DOHH2 (cell line): Measurements from ENCODE around the gene TOMM40.

Source experiments
- H3F3A ChIP-seq: fragments of 200-600 bp; sonication (generic), shearing (Covaris generic); 2 replicates; pipeline ENCODE4 v1.6.0; 2016; ENCODE audit warnings: antibody characterized with exemption, mild to moderate bottlenecking; ENCODE audit not compliant: control insufficient read depth, insufficient read depth
- H3K27ac ChIP-seq: fragments of 200-600 bp; sonication (generic); 2 replicates; pipeline ENCODE4 v1.5.1; 2014; ENCODE audit warnings: low read depth, mild to moderate bottlenecking, low read length, moderate library complexity
- H3K27me3 ChIP-seq: fragments of 200-600 bp; sonication (generic); 2 replicates; pipeline ENCODE4 v1.6.1; 2014; ENCODE audit warnings: mild to moderate bottlenecking, low read length, mixed read lengths; ENCODE audit not compliant: control insufficient read depth
- H3K36me3 ChIP-seq: fragments of 200-600 bp; sonication (generic); 2 replicates; pipeline ENCODE4 v1.6.1; 2014; ENCODE audit warnings: mild to moderate bottlenecking, low read length, moderate library complexity, mixed read lengths; ENCODE audit not compliant: control insufficient read depth
- H3K4me1 ChIP-seq: fragments of 200-600 bp; sonication (generic); 2 replicates; pipeline ENCODE4 v1.6.1; 2014; ENCODE audit warnings: mild to moderate bottlenecking, low read length, mixed read lengths; ENCODE audit not compliant: control insufficient read depth
- H3K4me2 ChIP-seq: fragments of 200-600 bp; sonication (generic); 2 replicates; pipeline ENCODE4 v1.6.0; 2014; ENCODE audit warnings: mild to moderate bottlenecking, low read length, moderate library complexity
- H3K4me3 ChIP-seq: fragments of 200-600 bp; sonication (generic); 2 replicates; pipeline ENCODE4 v1.5.1; 2014; ENCODE audit warnings: mild to moderate bottlenecking, low read length, mixed read lengths
- H3K79me2 ChIP-seq: fragments of 200-600 bp; sonication (generic); 2 replicates; pipeline ENCODE4 v1.6.1; 2014; ENCODE audit warnings: mild to moderate bottlenecking, low read length, mixed read lengths; ENCODE audit not compliant: control insufficient read depth
- H3K9me2 ChIP-seq: fragments of 200-600 bp; sonication (generic); replicated peaks from 2 replicates; pipeline ENCODE4 v1.6.1; 2014; ENCODE audit warnings: mild to moderate bottlenecking, low read length, mixed read lengths; ENCODE audit not compliant: control insufficient read depth
- H3K9me3 ChIP-seq: fragments of 200-600 bp; sonication (generic); 2 replicates; pipeline ENCODE4 v1.6.1; 2014; ENCODE audit warnings: antibody characterized with exemption, low read length, mixed read lengths; ENCODE audit not compliant: control insufficient read depth, insufficient read depth
- H4K20me1 ChIP-seq: fragments of 200-600 bp; sonication (generic); 2 replicates; pipeline ENCODE4 v1.6.0; 2014; ENCODE audit warnings: low read depth, mild to moderate bottlenecking, antibody characterized with exemption, low read length, moderate library complexity; ENCODE audit not compliant: control insufficient read depth, insufficient read depth
- EZH2phosphoT487 ChIP-seq: fragments of 200-600 bp; sonication (generic); IDR thresholded peaks from 2 replicates; pipeline ENCODE4 v1.6.1; 2017; ENCODE audit warnings: borderline replicate concordance, mild to moderate bottlenecking, antibody characterized with exemption, low read length, moderate library complexity, mixed read lengths
- TF ChIP-seq, protein P1 (sequence below): fragments of 200-600 bp; sonication (generic); IDR thresholded peaks from one replicate; pipeline ENCODE4 v1.5.1; 2014; ENCODE audit warnings: antibody characterized with exemption, mild to moderate bottlenecking, low read depth, low read length; ENCODE audit not compliant: poor library complexity, severe bottlenecking

The TOMM40 gene

DNA sequence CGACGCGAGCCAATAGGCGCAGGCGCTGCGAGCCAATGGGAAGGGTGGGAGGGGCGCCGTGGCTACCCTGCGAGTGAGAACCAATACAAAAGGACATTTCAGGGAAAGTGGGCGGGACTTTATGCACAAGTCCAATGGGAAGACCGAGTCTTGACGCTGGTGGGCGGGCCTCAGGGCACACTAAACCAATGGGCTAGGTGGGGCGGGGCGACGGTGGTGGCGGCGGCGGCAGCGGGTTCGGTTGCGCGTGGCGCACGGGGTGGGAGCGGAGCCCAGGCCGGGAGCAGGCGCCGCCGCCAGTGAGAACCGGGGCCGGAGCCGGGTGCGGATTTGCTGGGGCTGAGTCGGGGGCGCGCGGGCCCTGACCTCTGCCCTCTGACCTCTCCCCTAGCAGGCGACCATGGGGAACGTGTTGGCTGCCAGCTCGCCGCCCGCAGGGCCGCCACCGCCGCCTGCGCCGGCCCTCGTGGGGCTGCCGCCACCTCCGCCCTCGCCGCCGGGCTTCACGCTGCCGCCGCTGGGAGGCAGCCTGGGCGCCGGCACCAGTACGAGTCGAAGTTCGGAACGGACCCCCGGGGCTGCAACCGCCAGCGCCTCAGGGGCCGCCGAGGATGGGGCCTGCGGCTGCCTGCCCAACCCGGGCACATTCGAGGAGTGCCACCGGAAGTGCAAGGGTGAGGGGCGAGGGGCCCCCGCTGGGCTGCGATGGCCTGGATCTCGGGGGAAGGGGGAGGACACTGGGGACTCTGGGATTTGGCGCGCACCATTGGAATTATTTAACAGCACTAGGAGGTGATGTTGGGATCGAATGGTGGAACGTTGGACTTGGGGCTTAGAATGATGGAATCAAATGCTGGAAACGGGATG lies at the start of gene TOMM40:
Gene TOMM40, plus strand, starts transcription at position 239 of the 867 bp plus-strand sequence. Its CDS starts 162 bp downstream, at position 401.
- Histone ChIP-seq H3F3A (peaks cover 6% of the 10 kb centered on the region), H3K4me3 (peak within 1 kb of the TSS; percentile 89), H3K36me3 (peaks cover 48% of the 10 kb centered on the region), H4K20me1 (peaks cover 14% of the 10 kb centered on the region), H3K4me1 (peaks cover 19% of the 10 kb centered on the region), H3K27me3 (no peaks in the 10 kb centered on the region), H3K9me3 (no peaks in the 10 kb centered on the region), H3K79me2 (peaks cover 47% of the 10 kb centered on the region), H3K27ac (peak within 1 kb of the TSS; percentile 92), H3K9me2 (no peaks in the 10 kb centered on the region), H3K4me2 (peak within 1 kb of the TSS; percentile 95)
- no peak for TF ChIP-seq EZH2phosphoT487
- TF ChIP-seq, protein P1, sequence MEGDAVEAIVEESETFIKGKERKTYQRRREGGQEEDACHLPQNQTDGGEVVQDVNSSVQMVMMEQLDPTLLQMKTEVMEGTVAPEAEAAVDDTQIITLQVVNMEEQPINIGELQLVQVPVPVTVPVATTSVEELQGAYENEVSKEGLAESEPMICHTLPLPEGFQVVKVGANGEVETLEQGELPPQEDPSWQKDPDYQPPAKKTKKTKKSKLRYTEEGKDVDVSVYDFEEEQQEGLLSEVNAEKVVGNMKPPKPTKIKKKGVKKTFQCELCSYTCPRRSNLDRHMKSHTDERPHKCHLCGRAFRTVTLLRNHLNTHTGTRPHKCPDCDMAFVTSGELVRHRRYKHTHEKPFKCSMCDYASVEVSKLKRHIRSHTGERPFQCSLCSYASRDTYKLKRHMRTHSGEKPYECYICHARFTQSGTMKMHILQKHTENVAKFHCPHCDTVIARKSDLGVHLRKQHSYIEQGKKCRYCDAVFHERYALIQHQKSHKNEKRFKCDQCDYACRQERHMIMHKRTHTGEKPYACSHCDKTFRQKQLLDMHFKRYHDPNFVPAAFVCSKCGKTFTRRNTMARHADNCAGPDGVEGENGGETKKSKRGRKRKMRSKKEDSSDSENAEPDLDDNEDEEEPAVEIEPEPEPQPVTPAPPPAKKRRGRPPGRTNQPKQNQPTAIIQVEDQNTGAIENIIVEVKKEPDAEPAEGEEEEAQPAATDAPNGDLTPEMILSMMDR: no peak

- Histone ChIP-seq H3K9me2 (no peaks in the 10 kb centered on the region), H3K79me2 (no peaks in the 10 kb centered on the region), H3K4me3 (peak overlapping the region; percentile 76), H4K20me1 (peaks cover 6% of the 10 kb centered on the region; the same call in 1 of the 2 replicates), H3K9me3 (no peaks in the 10 kb centered on the region), H3F3A (peaks cover 5% of the 10 kb centered on the region; the same call in 1 of the 2 replicates), H3K4me2 (peak overlapping the region; percentile 86), H3K27me3 (peaks cover 37% of the 10 kb centered on the region), H3K36me3 (no peaks in the 10 kb centered on the region), H3K4me1 (peaks cover 19% of the 10 kb centered on the region), H3K27ac (no peak overlapping the region)
- TF ChIP-seq EZH2phosphoT487: no peak
- TF ChIP-seq, protein P1: no peak
These were observed 45.8 kb upstream of the TOMM40 start for GRCh38 chr19:44845286-44845611.

DNA sequence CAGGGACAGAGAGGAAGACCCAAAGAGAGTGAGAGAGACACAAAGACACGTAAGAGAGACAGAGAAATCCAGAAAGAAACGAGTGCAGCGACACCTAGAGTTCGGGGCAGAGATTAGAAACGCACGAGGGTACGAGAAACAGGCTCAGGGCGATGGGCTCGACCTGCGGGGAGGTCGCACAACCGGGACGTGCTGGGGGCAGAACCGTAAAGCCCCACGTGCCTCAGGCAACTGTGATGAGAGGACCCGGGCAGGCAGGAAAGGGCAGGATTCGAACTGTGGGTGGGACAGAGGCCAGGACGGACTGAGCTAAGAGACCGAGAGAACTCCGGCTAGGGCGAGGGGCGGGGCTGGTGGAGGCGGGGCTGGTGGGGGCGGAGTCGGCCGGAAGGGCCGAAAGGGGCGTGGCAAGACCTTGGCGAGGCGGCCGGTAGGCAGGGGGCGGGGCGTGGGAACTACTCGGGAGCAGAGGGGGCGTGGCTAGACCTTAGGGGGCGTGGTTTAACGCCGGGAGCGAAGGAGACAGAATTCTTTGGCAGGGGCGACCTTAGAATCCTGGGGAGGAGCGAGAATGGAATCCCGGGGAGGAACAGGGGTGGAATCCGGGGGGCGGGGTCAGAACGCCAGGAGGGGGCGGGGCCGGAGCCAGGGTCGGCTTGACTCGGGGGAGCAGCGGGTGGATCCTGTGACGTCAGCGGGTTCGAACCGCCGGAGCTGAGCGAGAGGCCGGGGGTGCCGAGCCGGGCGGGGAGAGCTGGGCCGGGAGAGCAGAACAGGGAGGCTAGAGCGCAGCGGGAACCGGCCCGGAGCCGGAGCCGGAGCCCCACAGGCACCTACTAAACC lies 45.2 kb upstream of the TOMM40 start, which contains the start of gene NECTIN2:
Gene NECTIN2, plus strand, starts transcription at position 686 of the 843 bp plus-strand sequence. CDS start 229 bp downstream, outside the sequence.
- Histone ChIP-seq H3K9me3 (no peaks in the 10 kb centered on the region), H3F3A (peaks cover 5% of the 10 kb centered on the region; the same call in 1 of the 2 replicates), H3K27me3 (peaks cover 43% of the 10 kb centered on the region), H4K20me1 (peaks cover 6% of the 10 kb centered on the region; the same call in 1 of the 2 replicates), H3K4me1 (peaks cover 19% of the 10 kb centered on the region), H3K9me2 (no peaks in the 10 kb centered on the region), H3K36me3 (no peaks in the 10 kb centered on the region), H3K4me2 (peak within 1 kb of the TSS; percentile 86), H3K79me2 (no peaks in the 10 kb centered on the region), H3K4me3 (peak within 1 kb of the TSS; percentile 76), H3K27ac (no peak within 1 kb of the TSS)
- no peak for TF ChIP-seq EZH2phosphoT487
- TF ChIP-seq, protein P1: peak; percentile 90
